ENCODE data around the gene BNC2.

The BNC2 gene

GRCh38 chr9:16422114-16422513 is 448.4 kb downstream of the BNC2 start:
- Histone ChIP-seq H3K4me3 (replicated peaks; ENCODE audit: insufficient read depth, low read length) (no peak overlapping the region), H3K27me3 (ENCODE audit: insufficient read depth, poor library complexity, severe bottlenecking) (no peaks in the 10 kb centered on the region), H3K27ac (replicated peaks) (no peak overlapping the region)
- TF ChIP-seq SPI1 (IDR thresholded peaks at IDR 0.05; ENCODE audit: borderline replicate concordance, low read depth) (no peak), POLR2AphosphoS5 (IDR thresholded peaks at IDR 0.05; ENCODE audit: low read depth) (no peak), GABPA (IDR thresholded peaks at IDR 0.05; ENCODE audit: low read depth) (no peak), REST (IDR thresholded peaks at IDR 0.05; ENCODE audit: insufficient replicate concordance, low read depth) (no peak)
- TF ChIP-seq, protein P1, sequence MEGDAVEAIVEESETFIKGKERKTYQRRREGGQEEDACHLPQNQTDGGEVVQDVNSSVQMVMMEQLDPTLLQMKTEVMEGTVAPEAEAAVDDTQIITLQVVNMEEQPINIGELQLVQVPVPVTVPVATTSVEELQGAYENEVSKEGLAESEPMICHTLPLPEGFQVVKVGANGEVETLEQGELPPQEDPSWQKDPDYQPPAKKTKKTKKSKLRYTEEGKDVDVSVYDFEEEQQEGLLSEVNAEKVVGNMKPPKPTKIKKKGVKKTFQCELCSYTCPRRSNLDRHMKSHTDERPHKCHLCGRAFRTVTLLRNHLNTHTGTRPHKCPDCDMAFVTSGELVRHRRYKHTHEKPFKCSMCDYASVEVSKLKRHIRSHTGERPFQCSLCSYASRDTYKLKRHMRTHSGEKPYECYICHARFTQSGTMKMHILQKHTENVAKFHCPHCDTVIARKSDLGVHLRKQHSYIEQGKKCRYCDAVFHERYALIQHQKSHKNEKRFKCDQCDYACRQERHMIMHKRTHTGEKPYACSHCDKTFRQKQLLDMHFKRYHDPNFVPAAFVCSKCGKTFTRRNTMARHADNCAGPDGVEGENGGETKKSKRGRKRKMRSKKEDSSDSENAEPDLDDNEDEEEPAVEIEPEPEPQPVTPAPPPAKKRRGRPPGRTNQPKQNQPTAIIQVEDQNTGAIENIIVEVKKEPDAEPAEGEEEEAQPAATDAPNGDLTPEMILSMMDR (IDR thresholded peaks at IDR 0.05; ENCODE audit: insufficient read depth, low read length): no peak
- DNase-seq (ENCODE audit: low read depth in 1 of 2, low spot score in 1 of 2): no peak

DNA sequence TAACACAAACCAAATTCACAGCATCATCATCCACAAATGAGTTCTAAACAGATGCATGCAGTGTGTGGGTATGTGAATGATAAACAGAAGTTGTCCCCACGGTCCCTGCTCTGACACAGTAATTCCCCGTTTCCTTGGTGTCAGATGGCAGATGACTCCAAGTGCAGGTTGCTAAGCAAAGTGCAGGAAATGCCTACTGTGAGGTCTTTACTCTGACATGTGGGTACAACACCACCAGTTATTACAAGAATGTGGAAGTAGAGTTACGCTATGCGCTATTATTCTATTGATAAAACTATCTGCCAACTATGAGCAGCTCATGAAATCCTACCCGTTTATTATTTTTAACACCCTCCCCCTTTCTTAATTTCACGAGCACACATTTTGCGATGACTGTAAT is 448.9 kb downstream of the BNC2 start:
- Histone ChIP-seq H3K27ac (replicated peaks) (no peak overlapping the region), H3K27me3 (ENCODE audit: insufficient read depth, poor library complexity, severe bottlenecking) (no peaks in the 10 kb centered on the region), H3K4me3 (replicated peaks; ENCODE audit: insufficient read depth, low read length) (no peak overlapping the region)
- TF ChIP-seq POLR2AphosphoS5 (IDR thresholded peaks at IDR 0.05; ENCODE audit: low read depth): no peak
- TF ChIP-seq, protein P1 (IDR thresholded peaks at IDR 0.05; ENCODE audit: insufficient read depth, low read length): no peak
- TF ChIP-seq GABPA (IDR thresholded peaks at IDR 0.05; ENCODE audit: low read depth): no peak
- DNase-seq (ENCODE audit: low read depth in 1 of 2, low spot score in 1 of 2): no peak

- no peak overlapping the region for H3K4me3 ChIP-seq (replicated peaks; ENCODE audit: insufficient read depth, low read length)
- no peak for DNase-seq (ENCODE audit: low read depth in 1 of 2, low spot score in 1 of 2)
- H3K27me3 ChIP-seq (ENCODE audit: insufficient read depth, poor library complexity, severe bottlenecking): no peaks in the 10 kb centered on the region
- H3K27ac ChIP-seq (replicated peaks): no peak overlapping the region
- no peak for TF ChIP-seq GABPA (IDR thresholded peaks at IDR 0.05; ENCODE audit: low read depth)
These were observed 451.3 kb downstream of the BNC2 start for GRCh38 chr9:16419124-16419523.

DNA sequence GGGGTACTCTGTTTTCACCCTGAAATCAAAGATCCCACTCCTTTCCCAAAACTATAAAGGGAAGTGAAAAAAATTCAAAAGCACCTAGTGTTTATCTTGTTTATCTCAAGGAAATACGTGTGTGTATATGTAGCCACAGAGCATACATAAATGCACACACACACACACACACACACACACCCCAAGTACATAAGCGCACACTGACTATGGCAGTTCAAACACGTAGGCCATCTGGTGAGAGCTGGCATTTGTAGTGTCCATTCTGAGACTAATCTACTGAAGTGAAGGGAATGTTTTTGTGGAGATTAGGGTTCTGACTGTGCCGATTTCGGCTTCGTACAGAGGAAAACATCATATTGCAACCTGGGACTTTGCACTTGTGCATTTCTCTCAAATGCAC is 451.7 kb downstream of the BNC2 start:
- Histone ChIP-seq H3K4me3 (replicated peaks; ENCODE audit: insufficient read depth, low read length) (no peak overlapping the region), H3K27me3 (ENCODE audit: insufficient read depth, poor library complexity, severe bottlenecking) (no peaks in the 10 kb centered on the region), H3K27ac (replicated peaks) (no peak overlapping the region)
- no peak for DNase-seq (ENCODE audit: low read depth in 1 of 2, low spot score in 1 of 2)
- TF ChIP-seq, protein P1 (IDR thresholded peaks at IDR 0.05; ENCODE audit: insufficient read depth, low read length): no peak
- TF ChIP-seq POLR2AphosphoS5 (IDR thresholded peaks at IDR 0.05; ENCODE audit: low read depth) (no peak), SPI1 (IDR thresholded peaks at IDR 0.05; ENCODE audit: borderline replicate concordance, low read depth) (no peak), GABPA (IDR thresholded peaks at IDR 0.05; ENCODE audit: low read depth) (no peak), REST (IDR thresholded peaks at IDR 0.05; ENCODE audit: insufficient replicate concordance, low read depth) (no peak)
